ENCODE results near the gene AGO4.
"Not testable (repeated sequence)": the region's sequence is repeated elsewhere in the genome, so short reads cannot be mapped to it uniquely, and the experiment has no call there.

AGO4 gene

DNA sequence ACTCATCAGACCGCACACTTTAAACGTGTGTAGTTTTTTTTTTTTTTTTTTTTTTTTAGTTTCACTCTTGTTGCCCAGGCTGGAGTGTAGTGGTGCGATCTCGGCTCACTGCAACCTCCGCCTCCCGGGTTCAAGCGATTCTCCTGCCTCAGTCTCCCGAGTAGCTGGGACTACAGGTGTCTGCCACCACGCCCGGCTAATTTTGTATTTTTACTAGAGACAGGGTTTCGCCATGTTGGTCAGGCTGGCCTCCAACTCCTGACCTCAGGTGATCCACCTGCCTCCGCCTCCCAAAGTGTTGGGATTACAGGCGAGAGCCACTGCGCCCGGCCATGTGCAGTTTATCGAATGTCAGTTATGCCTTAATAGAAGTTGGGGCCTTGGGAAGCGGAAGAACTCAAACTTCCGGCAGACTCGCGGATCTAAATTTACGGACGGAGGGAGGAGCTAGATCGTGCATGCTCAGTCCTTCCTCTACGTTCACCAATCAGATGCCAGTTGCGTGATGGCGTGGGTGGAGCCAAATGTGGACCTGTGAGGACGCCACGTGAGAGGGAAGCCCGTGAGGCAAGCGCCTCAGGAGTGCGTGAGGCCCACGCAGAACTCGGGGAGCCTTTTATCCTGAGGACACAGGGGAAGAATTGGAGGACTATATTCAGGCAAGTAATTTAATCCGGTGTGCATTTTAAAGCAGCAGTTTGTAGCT, 61.6 kb downstream of the AGO4 start:
- not testable (repeated sequence) for DNase-seq

DNA sequence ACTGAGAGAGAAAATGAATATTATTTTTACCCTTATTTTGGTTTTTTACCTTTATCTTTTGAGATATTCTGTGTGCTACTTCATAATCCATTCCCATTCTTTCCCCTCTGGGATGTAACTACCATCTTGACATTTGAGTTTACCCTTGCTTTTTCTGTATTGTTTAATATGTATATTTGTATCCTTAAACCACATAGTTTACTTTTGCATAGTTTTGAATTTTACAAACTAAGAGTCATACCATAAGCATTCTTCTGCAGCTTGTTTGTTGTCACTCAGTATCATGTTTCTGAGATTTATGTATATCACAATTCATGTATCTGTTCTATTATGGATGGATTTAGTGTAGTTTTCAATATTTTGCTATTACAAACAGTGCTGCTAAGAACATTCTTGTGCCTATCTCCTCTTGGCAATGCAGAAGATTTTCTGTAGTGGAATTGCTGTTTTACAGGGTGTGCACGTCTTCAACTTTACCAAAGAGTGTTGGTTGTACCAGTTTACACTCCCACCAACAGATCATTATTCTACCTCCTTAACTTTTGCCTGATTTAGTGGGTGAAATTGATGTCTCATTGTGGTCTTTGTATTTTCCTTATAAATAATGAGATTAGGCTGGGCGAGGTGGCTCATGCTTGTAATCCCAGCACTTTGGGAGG, 63.0 kb downstream of the AGO4 start:
- DNase-seq = no peak

DNA sequence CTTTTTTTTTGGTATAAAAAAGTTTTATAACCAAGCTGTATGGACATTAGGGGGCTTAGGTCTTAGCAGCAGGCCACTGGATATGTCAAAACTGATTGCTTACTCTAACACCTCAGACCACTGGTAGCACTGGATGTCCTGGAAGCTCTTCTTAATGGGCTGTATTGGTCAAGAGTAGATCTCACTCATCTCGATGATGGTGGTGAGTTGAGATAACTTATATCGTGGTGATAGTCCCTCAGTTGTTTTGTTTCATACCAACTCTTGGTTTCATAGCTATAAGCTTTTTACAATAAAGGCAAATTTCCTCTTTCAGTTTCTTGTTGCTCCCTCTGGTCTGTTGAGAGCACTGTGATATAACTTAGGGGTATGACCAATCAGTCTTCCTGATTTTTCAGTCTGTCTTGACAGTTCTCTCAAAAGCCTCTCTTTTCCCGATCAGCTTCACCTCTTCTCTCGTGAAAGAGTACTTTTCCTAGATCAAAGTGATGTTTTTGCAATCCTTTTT, 65.5 kb downstream of the AGO4 start:
- no peak for DNase-seq

DNA sequence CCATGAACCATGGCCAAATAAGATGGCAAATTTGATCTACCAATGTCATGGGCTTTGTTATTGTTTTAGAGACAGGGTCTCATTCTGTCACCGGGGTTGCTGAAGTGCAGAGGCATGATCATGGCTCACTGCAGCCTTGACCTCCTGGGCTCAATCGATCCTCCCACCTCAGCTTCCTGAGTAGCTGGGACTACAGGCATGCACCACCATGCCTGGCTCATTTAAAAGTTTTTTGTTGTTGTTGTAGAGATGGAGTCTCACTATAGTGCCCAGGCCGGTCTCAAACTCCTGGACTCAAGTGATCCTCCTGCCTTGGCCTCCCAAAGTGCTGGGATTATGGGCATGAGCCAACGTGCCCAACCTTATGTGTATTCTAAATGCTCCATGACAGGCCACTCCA, 66.3 kb downstream of the AGO4 start:
- not testable (repeated sequence) for DNase-seq

DNA sequence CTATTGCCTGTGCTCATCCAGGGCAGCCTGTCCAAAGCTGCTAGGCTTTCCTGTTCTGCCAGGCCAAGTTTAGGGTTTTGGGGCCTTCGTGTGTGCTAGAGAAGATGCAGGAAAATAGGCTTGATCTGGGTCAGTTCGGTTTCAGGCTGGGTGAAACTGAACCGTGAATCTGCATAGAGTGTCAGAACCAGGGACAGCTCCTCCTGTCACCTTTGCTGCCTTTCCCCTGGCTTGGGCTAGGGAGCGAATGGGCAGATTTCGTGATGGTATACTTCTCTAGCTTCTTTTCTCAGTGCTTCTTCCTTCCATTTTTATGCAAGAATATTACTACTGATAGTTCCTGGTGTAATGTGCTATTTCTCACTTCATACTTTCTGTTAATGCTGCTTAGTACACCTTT, 69.2 kb downstream of the AGO4 start:
- no peak for DNase-seq

DNA sequence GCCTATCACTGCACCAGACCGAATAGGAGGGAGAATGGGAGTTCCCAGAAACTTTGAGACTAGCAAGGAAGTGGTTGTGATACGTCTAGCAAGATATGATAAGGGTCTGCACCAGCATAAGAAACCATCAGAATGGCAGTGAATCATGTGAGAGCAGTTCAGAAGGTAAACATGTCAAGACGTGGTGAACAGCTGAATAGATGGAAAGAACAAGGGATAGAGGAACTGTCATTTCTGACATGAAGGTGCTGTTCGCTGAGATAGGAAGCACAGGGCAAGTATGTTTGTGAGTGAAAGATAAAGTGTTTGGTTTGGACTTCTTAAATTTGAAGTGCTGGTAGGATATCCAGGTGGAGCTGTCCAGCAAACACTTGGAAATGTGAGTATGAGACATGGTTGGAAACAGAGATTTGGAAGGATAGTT, 74.0 kb downstream of the AGO4 start:
- no peak for DNase-seq

DNA sequence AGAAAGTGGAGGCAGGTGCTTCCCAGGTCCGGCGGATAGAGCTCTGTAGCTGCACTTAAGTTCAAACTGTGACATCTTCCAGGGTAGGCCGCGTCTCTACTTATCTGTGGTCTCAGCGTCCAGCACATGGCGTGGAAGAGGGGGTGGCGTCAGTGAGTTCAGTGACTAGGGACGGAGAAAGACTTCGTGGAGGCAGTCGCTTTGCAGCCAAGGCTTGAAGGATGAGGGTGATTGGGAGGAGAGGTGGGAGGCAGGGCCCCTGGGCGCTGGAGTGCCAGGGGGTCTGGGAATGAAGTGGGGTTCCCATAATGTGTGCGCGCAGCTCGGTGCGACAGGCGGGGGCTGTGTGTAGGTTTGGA, 74.7 kb downstream of the AGO4 start:
- no peak for DNase-seq

DNA sequence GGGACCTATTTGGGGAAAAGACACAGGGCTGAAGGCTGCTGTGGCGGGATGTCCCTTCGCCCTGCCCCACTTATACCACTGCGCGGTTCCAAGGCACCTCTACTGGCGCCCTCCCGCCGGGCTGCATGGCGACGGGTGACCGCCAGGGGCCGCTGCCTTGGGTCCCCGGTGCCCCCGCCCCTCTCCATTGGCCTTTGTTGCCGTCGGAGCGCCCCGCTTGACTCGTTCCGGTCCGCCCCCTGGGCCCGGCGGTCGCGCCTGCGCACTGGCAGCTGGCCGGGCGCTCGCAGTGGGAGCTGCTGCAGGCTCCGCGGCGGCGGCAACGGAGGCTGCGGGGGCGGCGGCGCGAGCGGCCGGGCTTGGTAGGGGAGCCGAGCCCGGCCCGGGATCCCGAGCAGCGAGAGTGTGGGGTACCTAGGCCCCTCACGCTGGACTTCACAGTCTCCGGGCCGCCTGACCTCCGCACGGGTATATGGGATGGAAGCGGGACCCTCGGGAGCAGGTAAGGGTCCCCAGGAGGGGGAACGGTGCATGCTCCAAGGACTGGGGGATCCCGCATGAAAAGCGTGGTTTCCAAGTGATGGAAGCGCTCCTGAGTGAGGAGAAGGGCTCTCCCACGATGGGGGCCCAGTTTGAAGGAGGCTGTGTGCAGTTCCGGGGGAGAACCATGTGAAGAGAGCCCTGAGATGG, 75.3 kb downstream of the AGO4 start, which contains the start of gene AGO1:
Gene AGO1, plus strand, starts transcription at position 265 of the 690 bp plus-strand sequence. Its CDS starts 213 bp downstream, at position 478.
- peak; percentile 66 for DNase-seq

DNA sequence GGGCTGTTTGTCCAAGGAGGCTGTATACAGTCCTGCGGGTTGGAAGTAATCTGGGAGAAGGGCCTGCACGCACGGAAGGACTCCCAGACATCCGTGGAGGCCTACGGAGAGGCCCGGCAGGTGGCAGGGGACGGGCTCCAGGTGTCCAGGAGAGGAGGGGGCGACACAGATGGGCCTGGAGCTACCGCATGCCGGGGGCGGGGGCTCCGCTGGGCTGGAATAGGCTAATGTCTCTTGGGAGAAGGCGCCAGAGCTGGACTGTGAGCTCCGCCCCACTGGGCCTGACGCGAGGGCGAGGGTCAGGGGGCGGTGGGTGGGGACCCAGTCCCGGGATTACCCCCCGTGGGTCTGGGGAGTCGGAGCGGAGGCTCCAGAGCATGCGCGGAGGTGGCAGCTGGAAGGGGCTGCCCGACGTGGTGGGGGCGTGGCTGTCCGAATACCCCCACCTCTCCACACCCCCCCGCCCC, 75.9 kb downstream of the AGO4 start:
- DNase-seq = no peak

DNA sequence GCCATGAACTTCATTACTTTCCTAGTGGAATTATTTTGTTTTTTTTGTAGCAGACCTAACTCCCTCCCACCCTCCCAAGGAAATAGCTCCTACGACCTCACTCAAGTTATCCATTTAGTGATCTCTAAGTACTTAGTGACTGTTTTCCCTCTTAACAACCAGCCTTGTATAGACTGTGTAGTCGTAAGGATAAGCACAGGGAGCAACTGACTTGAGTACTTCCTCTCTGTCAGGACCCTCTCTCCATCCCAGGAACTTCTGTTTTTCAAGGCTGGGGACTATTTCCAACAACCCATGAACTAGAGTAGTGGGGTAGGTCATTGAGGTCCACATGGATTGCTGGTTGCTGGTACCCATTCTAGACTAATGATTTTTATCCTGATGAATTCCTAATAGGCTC, 77.1 kb downstream of the AGO4 start:
- no peak for DNase-seq

DNA sequence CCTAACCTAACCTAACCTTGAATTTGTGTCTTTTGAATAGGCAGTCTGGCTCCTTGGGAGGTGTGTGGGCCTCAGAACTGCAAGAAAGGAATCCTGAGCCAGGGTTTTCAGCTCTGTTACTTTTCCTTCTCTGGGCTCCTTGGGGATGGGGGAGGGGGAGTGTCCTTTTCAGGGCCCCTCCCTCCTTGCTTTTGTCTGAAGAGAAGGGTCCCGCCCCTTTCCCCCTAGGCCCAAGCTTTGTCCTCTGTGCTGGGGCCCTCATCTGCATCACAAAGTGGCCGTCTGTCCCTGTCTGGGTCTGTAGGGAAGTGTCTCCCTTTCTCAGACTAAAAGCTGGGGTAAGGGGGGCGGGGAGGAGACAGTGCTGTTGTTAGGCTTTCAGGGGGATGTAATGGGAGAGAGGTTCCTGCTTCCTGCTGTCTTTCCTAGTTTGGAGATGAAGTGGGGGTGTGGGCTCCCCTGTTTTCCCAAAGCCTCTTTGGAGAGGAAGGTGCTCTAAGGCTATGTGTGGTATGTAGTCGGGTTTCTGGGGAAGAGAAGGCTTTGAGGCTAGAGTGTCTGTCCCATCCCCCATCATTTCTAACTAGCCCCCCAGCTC, 78.2 kb downstream of the AGO4 start:
- DNase-seq = no peak

DNA sequence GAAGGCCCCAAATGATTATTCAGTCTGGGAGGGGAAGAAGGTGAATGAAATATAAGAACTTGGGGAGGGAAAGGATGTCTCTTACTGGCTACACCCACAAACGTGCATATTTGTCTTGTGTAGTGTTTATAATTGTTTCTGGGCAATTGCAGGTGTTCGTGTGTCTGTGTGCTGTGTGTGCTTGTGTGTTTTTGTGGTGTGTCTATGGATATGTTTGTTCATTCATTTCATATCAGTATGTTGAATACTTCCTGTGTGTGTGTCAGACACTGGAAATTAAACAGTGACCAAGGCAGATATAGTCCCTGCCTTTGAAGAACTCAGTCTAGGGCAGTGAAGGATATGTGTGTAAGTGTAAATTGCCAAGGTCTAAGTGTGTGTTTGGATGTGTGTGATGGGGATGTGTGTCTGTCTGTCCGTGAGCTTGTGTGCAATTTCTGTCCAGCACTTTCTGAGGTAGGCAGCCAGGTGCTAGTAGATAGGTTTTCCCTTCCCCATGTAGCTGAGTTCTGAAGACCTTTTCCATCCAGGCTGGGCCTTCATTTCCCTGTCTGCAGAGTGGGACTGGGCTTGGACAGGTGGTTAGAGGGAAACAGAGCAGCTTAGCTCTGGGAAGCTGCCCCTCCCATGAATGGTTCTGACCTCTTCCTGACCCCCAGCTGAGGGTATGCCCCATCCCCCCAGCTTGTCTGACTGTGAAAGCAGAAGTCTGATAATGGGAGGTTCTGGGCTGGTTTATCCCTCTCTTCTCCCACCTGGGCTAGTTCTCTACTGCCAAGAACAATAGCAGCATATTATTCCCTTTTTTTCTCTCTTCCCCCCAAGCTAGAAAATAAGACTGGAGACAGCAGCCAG, 79.0 kb downstream of the AGO4 start:
- DNase-seq = no peak

DNA sequence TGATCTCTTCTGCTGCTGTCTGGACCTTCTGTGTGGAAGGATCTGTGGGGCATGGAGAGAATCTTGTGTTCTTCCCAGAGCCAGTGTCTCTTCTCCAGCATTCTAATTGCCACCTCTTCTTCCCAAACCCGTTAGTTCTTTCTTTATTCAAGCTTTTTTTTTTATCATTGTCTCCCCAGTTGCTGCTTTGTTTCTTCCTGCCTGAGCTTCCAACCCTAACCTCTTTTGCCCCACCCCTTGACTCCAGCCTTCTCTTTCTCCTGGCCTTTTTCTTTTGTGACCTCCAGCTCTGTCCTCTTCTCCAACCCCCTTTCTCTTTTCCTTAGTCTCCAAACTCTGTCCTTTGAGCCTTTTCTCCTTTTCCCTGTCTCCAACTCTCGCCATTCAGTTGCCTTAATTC, 79.7 kb downstream of the AGO4 start:
- DNase-seq = no peak

DNA sequence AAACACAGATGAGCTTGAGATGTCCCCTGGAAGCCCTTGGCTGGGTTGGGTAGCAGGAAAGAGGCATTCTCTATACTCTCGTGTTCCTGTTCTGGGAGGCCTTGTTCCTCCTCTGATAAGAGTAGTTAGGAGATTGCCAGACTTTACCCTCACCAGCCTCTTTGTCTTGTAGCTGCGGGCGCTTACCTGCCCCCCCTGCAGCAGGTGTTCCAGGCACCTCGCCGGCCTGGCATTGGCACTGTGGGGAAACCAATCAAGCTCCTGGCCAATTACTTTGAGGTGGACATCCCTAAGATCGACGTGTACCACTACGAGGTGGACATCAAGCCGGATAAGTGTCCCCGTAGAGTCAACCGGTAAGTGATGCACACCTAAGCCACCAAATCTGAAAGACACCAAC, 80.4 kb downstream of the AGO4 start:
- no peak for DNase-seq

DNA sequence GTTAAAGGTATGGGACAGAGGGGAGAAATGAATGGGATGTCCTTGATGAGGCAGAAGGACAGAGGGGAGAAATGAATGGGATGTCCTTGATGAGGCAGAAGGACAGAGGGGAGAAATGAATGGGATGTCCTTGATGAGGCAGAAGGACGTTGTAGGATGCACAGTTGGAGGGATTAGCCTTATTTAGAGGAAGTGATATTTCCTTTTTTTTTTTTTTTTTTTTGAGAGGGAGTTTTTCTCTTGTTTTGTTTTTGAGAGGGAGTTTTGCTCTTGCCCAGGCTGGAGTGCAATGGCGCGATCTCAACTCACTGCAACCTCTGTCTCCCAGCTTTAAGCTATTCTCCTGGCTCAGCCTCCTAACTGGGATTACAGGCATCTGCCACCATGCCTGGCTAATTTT, 81.2 kb downstream of the AGO4 start:
- not testable (repeated sequence) for DNase-seq

DNA sequence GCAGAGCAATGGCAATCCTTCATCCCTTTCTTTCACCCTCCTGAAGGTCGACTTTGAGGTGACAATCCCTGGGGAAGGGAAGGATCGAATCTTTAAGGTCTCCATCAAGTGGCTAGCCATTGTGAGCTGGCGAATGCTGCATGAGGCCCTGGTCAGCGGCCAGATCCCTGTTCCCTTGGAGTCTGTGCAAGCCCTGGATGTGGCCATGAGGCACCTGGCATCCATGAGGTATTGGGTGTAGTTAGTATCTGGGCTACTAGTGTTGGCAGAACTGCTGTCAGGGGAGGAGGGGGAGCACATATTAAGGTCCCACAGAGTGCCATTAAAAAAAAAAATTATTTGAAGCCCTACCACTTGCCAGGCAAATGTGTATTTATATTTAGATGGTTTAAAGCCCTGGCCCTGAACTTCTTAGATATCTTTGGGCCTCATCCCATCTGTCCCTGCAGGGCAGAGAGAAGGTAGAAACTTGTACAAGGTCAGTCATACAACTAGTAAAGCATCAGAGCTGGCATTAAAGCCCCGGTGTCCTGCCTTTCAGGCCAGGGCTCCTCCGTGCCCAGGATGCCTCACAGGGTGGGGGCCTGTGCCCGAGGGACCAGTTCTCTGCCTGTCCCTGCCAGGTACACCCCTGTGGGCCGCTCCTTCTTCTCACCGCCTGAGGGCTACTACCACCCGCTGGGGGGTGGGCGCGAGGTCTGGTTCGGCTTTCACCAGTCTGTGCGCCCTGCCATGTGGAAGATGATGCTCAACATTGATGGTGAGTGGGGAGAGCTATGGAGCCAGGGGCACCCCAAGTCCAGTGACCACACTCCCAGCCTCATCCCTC, 85.4 kb downstream of the AGO4 start:
- no peak for DNase-seq

DNA sequence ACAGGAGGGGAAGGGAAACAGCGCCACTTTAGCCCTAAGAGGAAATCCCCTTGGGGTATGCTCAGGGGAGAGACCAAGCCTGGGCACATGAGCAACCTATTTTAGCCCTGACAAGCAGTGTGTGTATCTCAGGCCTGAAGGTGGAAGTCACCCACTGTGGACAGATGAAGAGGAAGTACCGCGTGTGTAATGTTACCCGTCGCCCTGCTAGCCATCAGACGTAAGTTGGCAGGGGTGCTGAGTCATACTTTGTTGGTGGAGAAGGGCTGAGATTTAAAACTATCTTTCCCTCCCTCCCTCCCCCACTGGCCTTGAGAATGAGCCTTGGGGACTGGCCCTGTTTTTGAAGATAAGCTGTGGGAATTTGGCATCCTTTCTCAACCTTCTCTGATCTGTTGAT, 86.4 kb downstream of the AGO4 start:
- no peak for DNase-seq

DNA sequence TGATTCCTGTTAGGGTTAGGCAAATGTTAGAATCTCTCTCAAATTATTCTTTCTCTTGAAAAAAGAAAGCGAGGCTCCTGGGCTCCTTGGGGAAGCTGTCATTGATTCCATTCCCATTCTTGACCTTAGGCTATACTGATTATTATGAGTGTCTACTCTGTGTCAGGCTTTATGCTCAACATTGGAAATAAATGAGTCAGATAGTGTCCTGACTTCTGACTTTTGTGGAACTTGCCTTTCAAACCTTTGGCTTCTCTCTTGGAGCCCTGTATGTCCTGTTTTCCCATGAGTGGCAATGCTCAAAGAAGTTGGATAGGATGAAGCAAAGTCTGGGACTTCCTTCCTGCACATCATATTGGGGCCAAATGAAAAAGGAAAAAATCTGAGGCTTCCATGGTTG, 86.8 kb downstream of the AGO4 start:
- DNase-seq = no peak

DNA sequence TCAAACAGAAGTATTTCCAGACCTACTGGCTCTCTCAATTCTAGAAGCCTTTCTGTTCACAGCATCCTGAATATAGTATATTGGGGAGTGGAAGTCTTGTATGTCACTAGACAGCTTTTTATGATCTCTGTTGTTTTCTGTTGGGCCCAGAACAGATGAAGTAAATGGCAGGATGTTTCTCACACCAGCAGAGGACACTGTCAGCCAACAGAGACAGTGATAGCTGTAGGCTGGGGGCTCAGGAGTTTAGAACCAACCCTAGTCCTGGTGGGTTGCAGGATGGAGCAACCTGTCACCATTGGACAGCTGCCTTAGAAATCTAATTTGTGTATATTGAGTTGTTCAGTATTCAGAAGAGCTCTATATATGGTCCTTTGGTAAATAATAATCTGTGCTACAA, 92.1 kb downstream of the AGO4 start:
- DNase-seq = no peak

DNA sequence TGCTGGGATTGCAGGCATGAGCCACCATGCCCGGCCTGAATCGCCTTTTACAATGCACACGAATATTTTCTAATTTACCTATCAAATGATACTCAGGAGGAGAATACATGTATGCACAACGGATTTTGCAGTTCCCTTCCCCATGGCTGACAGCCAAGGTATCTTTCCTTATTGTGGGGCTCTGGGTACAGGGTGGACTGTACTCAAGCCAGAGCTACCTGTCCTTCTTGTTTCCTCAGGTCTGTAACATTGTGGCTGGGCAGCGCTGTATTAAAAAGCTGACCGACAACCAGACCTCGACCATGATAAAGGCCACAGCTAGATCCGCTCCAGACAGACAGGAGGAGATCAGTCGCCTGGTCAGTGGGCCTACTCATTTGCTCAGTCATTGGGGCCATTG, 93.4 kb downstream of the AGO4 start:
- no peak for DNase-seq

DNA sequence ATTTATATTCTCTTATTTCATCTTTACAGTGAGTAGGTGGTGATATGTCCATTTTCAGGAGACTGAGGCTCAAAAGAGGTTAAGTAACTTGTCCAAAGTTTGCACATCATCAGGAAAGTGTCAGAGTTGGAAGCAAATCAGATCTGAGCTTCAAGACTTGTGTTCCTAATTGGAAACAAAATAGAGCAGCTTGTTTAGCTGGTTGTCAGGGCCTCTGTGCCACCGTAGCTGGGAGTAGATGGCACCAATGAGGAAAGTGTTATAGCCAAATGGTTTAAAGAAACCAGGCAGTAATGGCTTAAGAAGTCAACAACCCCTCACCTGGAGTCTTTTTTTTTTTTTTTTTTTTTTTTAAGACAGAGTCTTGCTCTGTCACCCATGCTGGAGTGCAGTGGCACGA, 94.9 kb downstream of the AGO4 start:
- DNase-seq = no peak

Measured in amniotic stem cell (primary cell).